HCT116 (cell line): ENCODE results near the gene SAG. TPM values are rescaled to one million over a fixed set of nuclear protein-coding genes. Genes with fewer than 3 reads are reported as not detected.

ENCODE experiments used
- ATAC-seq: fragments of 200-7000 bp; cut with Tn5 transposase; 2 replicates; pipeline ENCODE4 v1.9.1; 2020; ENCODE audit warnings: mild to moderate bottlenecking, moderate library complexity
- BruUV-seq: library from RNA; stranded (reverse); fragments of 400-500 nt; replicated peaks from 2 replicates; lab custom pipeline; 2021; lab: Mats Ljungman, UMichigan
- CTCF ChIA-PET: fragments of 300-600 bp; sonication (Branson Sonifier 250); formaldehyde crosslinking; loops from one replicate; lab custom pipeline; 2021; ENCODE audit warnings: antibody characterized with exemption; lab: Charles Lee
- POLR2A ChIA-PET: fragments of 300-600, 350-600 bp; sonication (Branson Sonifier 250); formaldehyde crosslinking; loops from one replicate; lab custom pipeline; 2021; ENCODE audit warnings: antibody characterized with exemption; lab: Charles Lee
- RAD21 ChIA-PET, 2 experiments: fragments of 300-600 bp; sonication (Branson Sonifier 250); formaldehyde crosslinking; loops; one replicate each; lab custom pipeline; 2023; ENCODE audit warnings: low total read pairs in 2 of 2; ENCODE audit not compliant: uncharacterized antibody in 2 of 2, unreplicated experiment in 2 of 2, low non-redundant PET in 1 of 2; lab: Charles Lee
- DNase-seq: peaks from one replicate; pipeline ENCODE4 v3.0.0-alpha.2; 2010; ENCODE audit warnings: low read depth, low spot score
- H2AFZ ChIP-seq: fragments of 200-600 bp; shearing (Covaris generic), sonication (generic); 2 replicates; pipeline ENCODE4 v1.6.1; 2017; ENCODE audit warnings: low read depth, mixed run types, mixed read lengths, antibody characterized with exemption, low read length; ENCODE audit not compliant: poor library complexity, severe bottlenecking
- H3K27ac ChIP-seq: 2 replicates; pipeline ENCODE4 v1.5.1; 2012; ENCODE audit warnings: low read depth, low read length
- H3K27me3 ChIP-seq: fragments of 200-600 bp; sonication (generic); 2 replicates; pipeline ENCODE4 v1.6.1; 2016; ENCODE audit warnings: mixed run types, low read length, mixed read lengths; ENCODE audit not compliant: insufficient read depth
- H3K36me3 ChIP-seq, 2 experiments: fragments of 200-500 bp in 1 of 2; fragments of 200-600 bp in 1 of 2; sonication (Bioruptor generic) in 1 of 2; sonication (generic) in 1 of 2; 2 replicates each; pipeline versions ENCODE4 v1.5.1 to v1.6.1; 2014 to 2016; ENCODE audit warnings: low read length in 2 of 2, inconsistent platforms in 1 of 2, mixed read lengths in 1 of 2, mixed run types in 1 of 2; ENCODE audit not compliant: insufficient read depth in 2 of 2, control insufficient read depth in 1 of 2
- H3K4me1 ChIP-seq, 2 experiments: fragments of 200-600 bp in 1 of 2; sonication (generic) in 1 of 2; 2 replicates each; pipeline versions ENCODE4 v1.5.1 to v1.6.1; 2012 to 2017; ENCODE audit warnings: low read length in 2 of 2, inconsistent platforms in 1 of 2, mild to moderate bottlenecking in 1 of 2, mixed read lengths in 1 of 2, mixed run types in 1 of 2, moderate library complexity in 1 of 2; ENCODE audit not compliant: insufficient read depth in 2 of 2, control insufficient read depth in 1 of 2
- H3K4me2 ChIP-seq: fragments of 200-600 bp; sonication (generic); 2 replicates; pipeline ENCODE4 v1.6.1; 2017; ENCODE audit warnings: mixed run types, low read length, mixed read lengths
- H3K4me3 ChIP-seq, 2 experiments: fragments of 200-600 bp in 1 of 2; sonication (generic) in 1 of 2; replicated peaks in 1 of 2; 2 replicates each; pipeline ENCODE4 v1.5.1; 2011 to 2016; ENCODE audit warnings: low read length in 2 of 2, control low read depth in 1 of 2, low read depth in 1 of 2, mild to moderate bottlenecking in 1 of 2, mixed read lengths in 1 of 2, mixed run types in 1 of 2
- H3K79me2 ChIP-seq: fragments of 200-600 bp; sonication (generic); 2 replicates; pipeline ENCODE4 v1.6.1; 2017; ENCODE audit warnings: mild to moderate bottlenecking, mixed run types, low read length, moderate library complexity, mixed read lengths; ENCODE audit not compliant: insufficient read depth
- H3K9ac ChIP-seq: fragments of 200-600 bp; sonication (generic); 2 replicates; pipeline ENCODE4 v1.6.1; 2016; ENCODE audit warnings: low read length, mixed read lengths
- H3K9me2 ChIP-seq: fragments of 200-600 bp; sonication (generic), shearing (Covaris generic); 2 replicates; pipeline ENCODE4 v1.6.1; 2017; ENCODE audit warnings: mixed run types, mild to moderate bottlenecking, moderate library complexity; ENCODE audit not compliant: insufficient read depth
- H3K9me3 ChIP-seq, 2 experiments: fragments of 200-500 bp in 1 of 2; fragments of 200-600 bp in 1 of 2; sonication (Bioruptor generic) in 1 of 2; sonication (generic) in 1 of 2; 2 replicates each; pipeline ENCODE4 v1.6.1; 2014 to 2017; ENCODE audit warnings: low read length in 2 of 2, mixed read lengths in 2 of 2, inconsistent platforms in 1 of 2, low read depth in 1 of 2, mild to moderate bottlenecking in 1 of 2, mixed run types in 1 of 2, moderate library complexity in 1 of 2; ENCODE audit not compliant: control insufficient read depth in 1 of 2, insufficient read depth in 1 of 2
- H4K20me1 ChIP-seq: fragments of 200-600 bp; sonication (generic), shearing (Covaris generic); 2 replicates; pipeline ENCODE4 v1.6.1; 2017; ENCODE audit warnings: mixed run types, mild to moderate bottlenecking, moderate library complexity; ENCODE audit not compliant: insufficient read depth
- CTCF ChIP-seq, 3 experiments: fragments of 200-600 bp in 1 of 3; sonication (generic) in 1 of 3; IDR thresholded peaks in 2 of 3; conservative IDR thresholded peaks in 1 of 3; 2 replicates each; pipeline ENCODE4 v1.5.1; 2012 to 2017; ENCODE audit warnings: low read depth in 2 of 3, low read length in 2 of 3, antibody characterized with exemption in 1 of 3, borderline replicate concordance in 1 of 3, control low read depth in 1 of 3, mild to moderate bottlenecking in 1 of 3, mixed read lengths in 1 of 3, mixed run types in 1 of 3, moderate library complexity in 1 of 3; ENCODE audit not compliant: insufficient read depth in 1 of 3
- EGR1 ChIP-seq: IDR thresholded peaks from 2 replicates; pipeline ENCODE4 v1.6.1; 2012; ENCODE audit warnings: low read depth
- SP1 ChIP-seq: IDR thresholded peaks from 2 replicates; pipeline ENCODE4 v1.6.1; 2012; ENCODE audit warnings: low read depth
- ZFX ChIP-seq: fragments of 450-650 bp; IDR thresholded peaks from 2 replicates; pipeline ENCODE4 v1.6.1; 2017
- ZNF274 ChIP-seq: fragments of 200-500 bp; sonication (Bioruptor generic); IDR thresholded peaks from 2 replicates; pipeline ENCODE4 v1.6.1; 2014; ENCODE audit warnings: mild to moderate bottlenecking, low read depth, low read length, inconsistent platforms
- intact Hi-C: fragments of 100-400 bp; cut with micrococcal nuclease; formaldehyde crosslinking; loops from 2 replicates; pipeline ENCODE4 v1.10.0; 2022
- total RNA-seq: library from RNA; stranded (reverse); gene quantifications from one replicate; pipeline ENCODE4 v1.2.1, GENCODE V29; 2021; ENCODE audit not compliant: unreplicated experiment
- TF ChIP-seq, protein P1 (sequence below): IDR thresholded peaks from 2 replicates; pipeline ENCODE4 v1.6.1; 2012

SAG gene
- total RNA-seq, 1 experiment from 2014 or later, result not detected

DNA sequence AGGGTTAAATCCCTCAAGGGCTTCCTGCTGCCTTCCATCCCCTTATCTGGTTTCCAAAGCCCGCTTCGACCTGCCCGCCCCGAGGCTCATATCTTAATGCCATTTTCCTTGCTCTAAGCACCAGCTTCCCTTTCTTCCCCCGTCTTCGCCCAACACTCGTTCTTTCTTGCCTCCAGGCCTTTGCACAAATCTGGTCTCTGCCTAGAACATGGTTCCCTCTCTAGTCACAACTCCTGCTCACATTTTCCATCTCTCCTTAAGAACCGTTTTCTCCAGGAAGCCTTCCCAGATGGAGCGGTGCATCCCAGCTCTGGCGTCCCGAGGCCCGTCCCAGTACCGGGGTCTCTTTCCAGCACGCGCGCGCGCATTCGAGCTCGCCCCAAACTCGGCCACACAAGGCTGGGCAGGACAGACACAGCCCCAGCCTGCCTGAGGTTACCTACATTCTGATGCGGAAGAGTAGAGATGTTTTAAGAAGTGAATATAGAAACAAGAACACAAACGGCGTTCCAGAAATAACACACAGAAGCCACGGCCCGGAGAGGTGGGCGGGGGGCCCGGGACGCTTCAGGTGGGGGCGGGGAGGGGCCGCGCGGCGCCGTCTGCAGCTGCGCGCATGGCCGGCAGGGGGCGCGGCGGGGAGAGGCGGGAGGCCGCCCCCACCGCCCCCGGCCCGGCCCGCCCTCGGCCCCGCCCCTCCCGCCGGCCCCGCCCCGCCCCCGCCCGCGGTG lies 46.3 kb downstream of the SAG start, which contains the start of gene DGKD:
Gene DGKD (plus strand): TSS at position 726 of the 731 bp plus-strand sequence. CDS start 25 bp downstream, outside the sequence.
- Histone ChIP-seq H3K36me3 (no peaks in the 10 kb centered on the region; a peak in 1 of 4 replicates), H3K4me1 (peaks cover 37 to 63% of the 10 kb centered on the region in 2 experiments), H3K27ac (peak within 1 kb of the TSS; percentile 80), H2AFZ (peak within 1 kb of the TSS; percentile 91), H3K9me3 (no peaks in the 10 kb centered on the region), H3K4me3 (peak within 1 kb of the TSS; percentile 65 to 82), H3K9ac (peak within 1 kb of the TSS; percentile 70)
- ChIA-PET CTCF (interaction anchor here (0.8 to 1.0 kb wide), 2 partner anchors 9 to 22 kb away, joined by 3 to 6 read pairs; no protein-coding TSS in a partner anchor), RAD21 (interaction anchor here in 1 of 2 experiments (0.5 kb wide), 1 partner anchor 25 kb away, joined by 4 read pairs; no protein-coding TSS in a partner anchor)
- intact Hi-C loops, result loop anchor here (5.0 kb wide), 1 partner anchor 102 kb away; the partner anchor contains the start of gene ATG16L1
- no TSS peak for BruUV-seq
- peak; percentile 29 for DNase-seq
- ATAC-seq, result peak; percentile 71
- TF ChIP-seq SP1 (peak; percentile 24; the same call in 1 of the 2 replicates), CTCF (IDR thresholded peaks at IDR 0.05 in 2 of 3, conservative IDR thresholded peaks at IDR 0.05 in 1 of 3; ENCODE audit: borderline replicate concordance in 1 of 3, insufficient read depth in 1 of 3, low read depth in 2 of 3, low read length in 2 of 3) (peak in 2 of 3 experiments; percentile 14 to 34; a peak in 2 of 6 replicates), ZNF274 (no peak), EGR1 (0 out of 2 replicates have a peak, but pooled peaks have one; percentile 34), ZFX (peak; percentile 45; the same call in 1 of the 2 replicates)
- TF ChIP-seq, protein P1, sequence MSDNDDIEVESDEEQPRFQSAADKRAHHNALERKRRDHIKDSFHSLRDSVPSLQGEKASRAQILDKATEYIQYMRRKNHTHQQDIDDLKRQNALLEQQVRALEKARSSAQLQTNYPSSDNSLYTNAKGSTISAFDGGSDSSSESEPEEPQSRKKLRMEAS, result 0 out of 2 replicates have a peak, but pooled peaks have one; percentile 32
- TF ChIP-seq, all 23 proteins: peak for 5
- peak within 1 kb of the TSS; percentile 96 for H3K4me2 ChIP-seq
- peaks cover 41% of the 10 kb centered on the region for H3K79me2 ChIP-seq
- POLR2A ChIA-PET, result no interaction called here
- no peaks in the 10 kb centered on the region; the same call in 1 of the 2 replicates for H4K20me1 ChIP-seq
- no peaks in the 10 kb centered on the region for H3K9me2 ChIP-seq
- no peaks in the 10 kb centered on the region for H3K27me3 ChIP-seq
